ENCODE results near the gene TNFAIP1. TPM values are rescaled to one million over a fixed set of nuclear protein-coding genes. Genes with fewer than 3 reads are reported as not detected.
"Not testable (repeated sequence)": the region's sequence is repeated elsewhere in the genome, so short reads cannot be mapped to it uniquely, and the experiment has no call there.

TNFAIP1 gene
- total RNA-seq, 1 experiment from 2014 or later = 26.3 TPM

DNA sequence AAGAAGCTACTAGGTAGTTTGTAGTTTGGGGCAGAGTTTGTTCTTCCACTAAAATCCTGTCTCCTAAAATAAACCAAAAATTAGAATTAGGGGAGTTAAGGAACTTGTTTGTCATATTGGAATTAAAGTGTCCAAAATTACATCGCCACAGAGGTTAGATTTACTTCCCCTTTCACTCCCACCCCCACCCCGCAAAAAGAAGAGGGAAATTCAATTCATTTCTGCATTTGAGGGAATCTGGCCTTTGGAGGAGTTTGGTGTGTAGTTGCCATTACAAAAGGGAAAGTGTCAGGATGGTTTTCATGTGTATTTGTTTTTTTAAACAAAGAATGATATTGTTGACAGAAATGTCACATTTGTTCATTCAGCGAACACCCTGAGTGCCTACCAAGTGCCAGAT is 10.8 kb upstream of the TNFAIP1 start:
- no peak for DNase-seq (ENCODE audit: low spot score)

- DNase-seq (ENCODE audit: low spot score) = no peak
Measured at GRCh38 chr17:28325211-28325610, 10.3 kb upstream of the TNFAIP1 start.

DNA sequence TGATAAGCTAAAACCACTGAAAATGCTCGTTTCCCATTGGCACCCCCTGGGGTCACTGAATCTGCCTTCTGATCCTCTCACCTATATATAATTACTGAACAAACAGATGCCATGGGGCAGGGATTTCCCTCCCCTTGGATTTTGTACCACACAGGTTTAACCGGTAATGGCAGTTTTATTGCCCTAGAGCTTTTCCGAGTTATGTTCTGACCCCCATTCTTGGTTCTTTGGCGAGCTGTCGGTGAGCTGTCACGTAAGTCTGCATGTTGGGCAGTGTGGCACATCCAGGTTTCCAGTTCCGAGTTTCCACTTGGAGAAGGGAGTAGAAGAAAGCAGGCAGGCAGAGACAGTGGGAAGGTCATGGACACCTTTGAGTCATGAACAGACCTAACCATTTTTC is 9.4 kb upstream of the TNFAIP1 start:
- DNase-seq (ENCODE audit: low spot score) = no peak

DNA sequence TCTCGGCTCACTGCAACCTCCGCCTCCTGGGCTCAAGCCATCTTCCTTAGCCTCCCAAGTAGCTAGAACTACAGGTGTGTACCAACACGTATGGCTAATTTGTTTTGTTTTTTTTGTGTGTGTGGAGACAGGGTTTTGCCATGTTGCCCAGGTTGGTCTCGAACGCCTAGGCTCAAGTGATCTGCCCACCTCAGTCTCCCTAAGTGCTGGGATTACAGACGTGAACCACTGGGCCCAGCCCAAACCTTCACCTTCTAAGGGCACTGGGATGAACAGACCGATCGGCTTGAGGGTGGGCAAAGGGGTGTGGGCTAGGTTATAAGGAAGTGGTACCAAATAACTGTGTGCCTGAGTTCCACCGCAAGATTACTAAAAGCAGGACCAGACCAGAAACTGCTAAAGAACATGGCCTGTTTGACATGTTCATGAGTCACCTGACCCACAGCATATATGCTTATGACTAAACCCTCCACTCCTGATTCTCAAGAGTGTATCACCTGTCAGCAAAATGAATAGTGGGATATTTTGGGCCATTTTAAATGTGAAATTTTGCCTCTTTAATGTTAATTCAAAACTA is 8.4 kb upstream of the TNFAIP1 start:
- no peak for DNase-seq (ENCODE audit: low spot score)

GRCh38 chr17:28327709-28328108 is 7.9 kb upstream of the TNFAIP1 start:
- DNase-seq (ENCODE audit: low spot score) = no peak

DNA sequence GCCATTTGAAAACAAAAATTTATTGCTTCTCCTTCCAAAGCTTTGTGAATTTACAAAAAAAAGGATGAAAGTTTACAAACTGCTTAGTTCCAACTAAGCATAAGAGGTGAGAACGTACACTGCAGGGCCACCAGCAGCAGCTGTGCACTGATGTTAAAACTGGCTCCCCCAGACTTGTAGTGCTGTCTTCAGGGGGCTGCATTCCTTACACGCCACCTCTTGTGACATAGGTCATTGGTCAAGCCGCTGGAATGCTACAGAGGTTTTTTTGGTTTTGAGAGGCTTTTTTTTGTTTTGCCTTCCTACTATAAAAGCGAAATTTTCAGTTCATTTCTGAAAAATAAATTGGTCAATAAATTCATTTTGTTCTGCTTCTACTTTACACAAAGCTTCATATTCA is 7.2 kb upstream of the TNFAIP1 start:
- DNase-seq (ENCODE audit: low spot score) = no peak

GRCh38 chr17:28330671-28331070 is 4.9 kb upstream of the TNFAIP1 start:
- no peak for DNase-seq (ENCODE audit: low spot score)

- no peak for DNase-seq (ENCODE audit: low spot score)
Measured at GRCh38 chr17:28331891-28332420, 3.6 kb upstream of the TNFAIP1 start.

- no peak for DNase-seq (ENCODE audit: low spot score)
Measured at GRCh38 chr17:28333083-28333746, 2.3 kb upstream of the TNFAIP1 start.

GRCh38 chr17:28334171-28334570 is 1.4 kb upstream of the TNFAIP1 start:
- DNase-seq (ENCODE audit: low spot score) = no peak

- no peak for DNase-seq (ENCODE audit: low spot score)
Measured at GRCh38 chr17:28334666-28335200, 828 bp upstream of the TNFAIP1 start.

GRCh38 chr17:28335959-28336871 is 654 bp downstream of the TNFAIP1 start:
- DNase-seq (ENCODE audit: low spot score) = peak; percentile 83

- peak; percentile 71 for DNase-seq (ENCODE audit: low spot score)
Measured at GRCh38 chr17:28338056-28338768, 2.7 kb downstream of the TNFAIP1 start.

- DNase-seq (ENCODE audit: low spot score) = not testable (repeated sequence)
Measured at GRCh38 chr17:28338769-28339212, 3.2 kb downstream of the TNFAIP1 start.

GRCh38 chr17:28339431-28339830 is 3.9 kb downstream of the TNFAIP1 start:
- no peak for DNase-seq (ENCODE audit: low spot score)

DNA sequence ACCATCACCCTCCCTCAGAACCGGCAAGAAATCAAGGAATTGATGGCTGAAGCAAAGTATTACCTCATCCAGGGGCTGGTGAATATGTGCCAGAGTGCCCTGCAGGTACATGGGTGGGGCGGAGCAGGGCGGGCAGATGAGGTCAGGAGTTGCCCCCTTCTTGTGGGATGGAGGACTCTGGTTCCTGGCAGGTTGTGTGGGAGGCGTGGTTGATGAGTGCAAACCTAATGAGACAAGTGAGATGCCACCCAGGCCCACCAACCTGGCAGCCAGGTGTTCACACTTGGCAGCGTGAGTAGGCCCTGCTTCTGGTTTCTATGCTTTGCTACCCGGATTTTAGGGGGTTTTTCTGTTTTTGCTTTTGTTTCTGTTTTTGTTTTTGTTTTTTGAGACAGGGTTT is 4.8 kb downstream of the TNFAIP1 start:
- no peak for DNase-seq (ENCODE audit: low spot score)

GRCh38 chr17:28341516-28341915 is 6.0 kb downstream of the TNFAIP1 start:
- DNase-seq (ENCODE audit: low spot score) = no peak

- no peak for DNase-seq (ENCODE audit: low spot score)
Measured at GRCh38 chr17:28342313-28342712, 6.8 kb downstream of the TNFAIP1 start.

DNA sequence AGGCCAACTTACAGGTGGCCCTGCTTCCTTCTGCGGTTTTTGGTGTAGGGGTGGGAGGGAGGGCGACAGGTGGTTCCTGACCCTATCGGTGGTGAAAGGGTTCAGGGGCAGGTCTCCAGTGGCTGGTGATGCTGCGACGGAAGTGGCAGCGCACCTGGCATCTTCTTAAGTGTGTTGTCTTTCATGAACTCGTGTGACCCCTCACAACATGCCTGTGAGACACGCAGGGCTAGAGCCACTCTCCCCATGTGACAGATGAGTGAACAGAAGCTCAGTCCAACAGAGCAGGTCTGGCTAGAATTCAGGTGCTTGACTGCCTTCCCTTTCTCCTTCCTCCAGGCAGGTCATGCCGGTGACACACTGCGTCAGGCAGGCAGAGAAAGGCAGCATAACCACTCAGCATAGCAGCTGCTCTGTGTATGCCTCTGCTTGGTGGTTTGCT is 8.0 kb downstream of the TNFAIP1 start:
- DNase-seq (ENCODE audit: low spot score) = no peak

DNA sequence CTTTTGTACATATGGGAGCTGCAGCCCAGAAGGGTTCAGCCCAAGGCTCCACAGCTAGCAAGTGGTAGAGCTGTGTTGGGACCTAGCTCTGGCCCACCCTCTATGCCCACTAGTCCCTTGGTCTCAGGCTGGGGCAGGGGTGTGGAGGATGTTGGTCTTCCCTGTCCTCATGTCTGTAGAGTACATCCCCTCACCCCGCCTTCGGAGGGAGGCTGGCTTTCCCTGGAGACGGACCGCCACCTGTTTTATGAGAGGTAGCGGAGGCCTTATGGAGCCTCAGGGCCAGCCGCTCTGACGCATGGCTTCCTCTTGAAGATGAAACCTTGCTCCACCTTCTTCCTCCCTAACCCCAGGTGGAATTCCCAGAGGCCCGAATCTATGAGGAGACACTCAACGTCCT is 8.4 kb downstream of the TNFAIP1 start:
- DNase-seq (ENCODE audit: low spot score) = no peak

DNA sequence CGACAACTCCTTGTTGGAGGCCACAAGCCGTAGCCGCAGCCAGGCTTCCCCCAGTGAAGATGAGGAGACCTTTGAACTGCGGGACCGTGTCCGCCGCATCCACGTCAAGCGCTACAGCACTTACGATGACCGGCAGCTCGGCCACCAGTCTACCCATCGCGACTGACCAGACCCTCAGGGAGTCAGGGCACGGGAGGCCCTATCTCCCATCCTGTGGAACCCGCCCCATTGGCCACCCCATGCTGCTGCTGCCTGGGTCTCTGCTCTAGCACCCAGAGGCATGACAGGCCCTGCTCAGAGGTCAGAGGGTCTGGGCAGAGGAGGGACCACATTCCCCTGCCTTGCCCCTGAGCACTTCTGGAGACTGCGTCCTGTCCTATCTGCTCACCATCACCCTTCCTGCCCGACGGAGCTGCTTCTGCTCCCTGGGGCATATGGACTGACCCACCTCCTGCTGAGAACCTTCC is 8.9 kb downstream of the TNFAIP1 start:
- DNase-seq (ENCODE audit: low spot score) = no peak
